GM19397 (cell line): ENCODE results near the gene LDLRAD4.

Experiments
- ATAC-seq: cut with Tn5 transposase; IDR thresholded peaks from one replicate; pipeline ENCODE4 v1.9.1; 2021; ENCODE audit warnings: mild to moderate bottlenecking, moderate library complexity; ENCODE audit not compliant: unreplicated experiment

Gene LDLRAD4

GRCh38 chr18:13522861-13523660, 304.5 kb downstream of the LDLRAD4 start:
- no peak for ATAC-seq

DNA sequence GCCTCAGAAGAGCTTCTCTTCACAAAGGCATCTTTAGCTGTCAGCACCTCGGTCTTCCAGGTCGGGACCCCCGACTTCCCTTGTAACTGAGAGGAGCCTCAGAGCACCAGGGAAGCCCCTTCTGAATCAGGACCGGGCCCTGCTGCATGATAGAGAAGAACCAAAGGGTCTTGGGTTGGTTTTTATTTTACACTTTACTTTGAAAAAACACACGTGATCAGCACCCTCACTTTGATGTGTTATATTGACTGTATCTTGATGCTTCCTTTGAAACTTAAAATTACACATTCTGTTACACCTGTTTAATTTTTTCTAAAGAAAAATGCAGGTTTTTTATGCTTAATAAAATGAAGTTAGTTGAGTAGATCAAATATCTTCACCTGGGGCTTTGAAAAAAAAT, 305.5 kb downstream of the LDLRAD4 start:
- no peak for ATAC-seq

- no peak for ATAC-seq
These were observed 306.3 kb downstream of the LDLRAD4 start for GRCh38 chr18:13524811-13525210.

DNA sequence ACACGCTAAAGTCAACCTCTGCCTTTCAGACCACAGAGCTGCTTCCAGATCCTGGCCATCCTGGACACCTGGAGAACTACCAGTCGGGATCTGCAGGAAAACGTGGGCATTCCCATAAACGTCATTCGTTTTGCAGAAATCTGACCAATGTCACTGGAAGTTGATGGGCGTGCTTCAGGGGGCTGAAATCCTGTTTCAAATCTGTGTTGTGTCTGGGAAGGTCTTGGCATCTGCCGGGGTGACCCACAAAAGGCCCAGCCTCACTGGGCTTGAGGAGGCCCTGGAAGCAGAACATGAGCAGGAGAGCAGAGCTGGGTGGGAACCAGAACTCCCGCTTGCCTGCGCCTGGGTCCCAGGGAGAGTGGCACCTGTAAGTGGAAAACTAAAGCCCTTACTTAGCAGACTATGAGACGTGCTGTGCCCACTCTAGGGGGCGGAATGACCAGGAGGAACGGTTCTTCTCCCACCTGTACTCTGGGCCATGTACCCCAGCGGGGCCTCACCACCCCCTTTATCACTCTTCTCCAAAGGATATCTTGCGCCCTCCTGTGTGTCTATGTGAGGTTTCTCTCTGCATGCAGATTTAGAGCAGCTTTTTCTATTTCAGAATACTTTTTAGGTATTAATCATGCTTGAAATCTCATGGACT, 306.9 kb downstream of the LDLRAD4 start:
- ATAC-seq: no peak

- no peak for ATAC-seq
These were observed 308.0 kb downstream of the LDLRAD4 start for GRCh38 chr18:13526519-13526918.

DNA sequence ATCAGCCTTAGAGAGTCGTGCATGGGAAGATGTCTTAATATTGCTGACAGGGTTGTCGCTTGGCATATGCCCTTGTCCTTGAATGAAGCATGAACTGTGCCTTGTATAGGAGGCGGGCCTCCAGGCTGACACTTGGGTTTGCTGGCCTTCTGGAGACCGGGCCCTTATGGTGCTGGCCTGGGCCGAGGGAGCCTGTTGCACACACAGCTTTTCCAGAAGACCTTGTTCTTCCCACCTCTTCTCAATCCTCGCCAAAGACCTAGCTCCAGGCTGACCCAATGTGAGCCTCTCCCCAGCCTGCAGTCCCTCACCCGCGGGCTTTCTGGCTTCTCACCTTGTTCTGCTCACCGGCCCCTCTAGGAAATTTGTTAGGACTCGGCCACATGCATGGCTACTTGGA, 308.7 kb downstream of the LDLRAD4 start:
- no peak for ATAC-seq

DNA sequence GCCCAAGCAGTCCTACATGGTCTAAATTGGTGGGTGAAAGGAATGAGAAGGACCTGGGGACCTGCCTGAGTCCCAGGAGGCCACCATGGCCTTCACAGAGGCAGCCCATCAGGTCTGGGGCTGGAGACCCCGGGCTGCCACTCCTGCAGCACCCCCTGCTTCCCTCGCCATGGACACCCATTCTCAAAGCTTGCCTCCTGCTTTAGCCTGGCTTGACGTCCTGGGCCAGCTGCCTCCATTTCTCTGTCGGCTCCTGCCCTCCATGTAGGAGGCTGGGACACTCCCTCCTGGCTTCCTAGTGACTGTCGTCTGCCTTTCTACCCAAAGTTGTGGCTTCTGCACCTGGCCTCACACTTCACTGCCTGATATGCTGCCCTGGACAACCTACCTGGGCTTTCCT, 309.2 kb downstream of the LDLRAD4 start:
- no peak for ATAC-seq

- no peak for ATAC-seq
These were observed 310.3 kb downstream of the LDLRAD4 start for GRCh38 chr18:13528739-13529392.

DNA sequence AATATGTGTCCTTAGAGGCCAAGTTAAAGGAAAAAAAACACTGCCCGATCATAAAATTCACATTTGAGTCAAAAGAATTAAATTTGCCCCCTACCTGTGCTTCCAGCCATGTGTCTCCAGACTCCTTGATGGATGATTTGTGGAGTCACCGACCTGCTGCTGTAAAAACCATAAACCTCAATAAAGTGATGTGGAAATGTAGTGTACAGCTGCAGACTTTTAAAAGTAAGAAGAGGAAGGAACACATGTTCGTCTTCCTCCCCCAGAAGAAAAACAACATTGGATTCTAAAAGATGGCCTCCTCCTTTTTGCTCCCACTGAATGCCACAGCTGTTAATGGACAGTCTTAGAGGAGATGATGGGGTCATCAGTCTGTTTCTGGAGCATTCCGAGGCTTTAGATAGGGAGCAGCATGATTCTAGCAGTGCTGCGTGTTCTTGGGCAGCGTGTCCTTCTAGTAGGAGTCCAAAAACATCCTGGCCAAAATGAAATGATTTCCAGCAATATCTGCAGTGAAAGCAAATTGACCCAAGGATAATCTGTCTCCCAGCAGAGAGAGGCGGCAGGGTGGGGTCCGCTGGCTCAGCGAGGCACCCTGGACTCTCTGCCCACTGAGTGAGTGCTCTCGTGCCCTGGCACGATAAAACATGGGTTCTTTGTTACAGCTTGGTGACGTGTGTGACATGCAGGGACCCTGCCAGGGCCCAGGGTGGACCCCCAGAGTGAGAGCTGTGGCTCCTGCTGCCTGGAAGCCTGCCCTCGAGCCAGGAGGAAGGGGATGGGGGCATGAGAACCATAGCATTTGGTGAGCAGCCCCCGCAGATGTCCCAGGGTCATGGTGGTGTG, 311.7 kb downstream of the LDLRAD4 start:
- no peak for ATAC-seq

GRCh38 chr18:13530879-13531387, 312.4 kb downstream of the LDLRAD4 start:
- no peak for ATAC-seq

- ATAC-seq: no peak
These were observed 313.2 kb downstream of the LDLRAD4 start for GRCh38 chr18:13531681-13532325.

DNA sequence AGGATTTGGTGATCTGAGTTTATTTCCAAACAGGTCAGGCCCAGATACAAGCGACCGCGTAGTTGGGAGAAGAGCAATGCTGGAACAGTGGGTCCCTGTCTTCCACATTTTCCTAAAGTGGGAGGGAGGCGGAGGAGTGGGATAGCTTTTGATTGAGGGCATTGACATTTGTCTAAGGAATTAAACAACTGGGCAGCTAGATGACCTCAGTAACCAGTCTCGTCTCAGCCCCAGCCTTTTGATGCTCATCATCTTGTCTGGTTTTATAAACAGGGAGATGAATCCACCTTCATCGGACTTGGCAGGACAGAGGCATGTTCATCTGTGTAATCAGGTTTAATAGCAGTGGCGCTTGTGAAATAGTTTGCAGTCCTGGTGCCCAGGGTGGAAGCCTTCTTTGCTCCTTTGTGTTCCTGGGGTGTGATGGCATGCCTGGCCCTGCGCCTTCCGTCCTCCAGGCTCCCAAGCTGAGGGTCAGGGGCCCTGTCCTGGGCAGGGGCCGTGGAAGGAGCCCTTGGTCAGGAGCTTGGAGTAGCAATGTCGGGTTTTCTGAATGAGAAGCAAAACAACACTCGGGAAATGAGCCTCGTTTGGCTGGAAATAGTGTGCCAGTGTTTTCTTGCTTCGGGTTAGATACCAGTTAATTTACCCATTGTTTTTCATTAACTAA, 314.0 kb downstream of the LDLRAD4 start:
- no peak for ATAC-seq

- no peak for ATAC-seq
These were observed 316.1 kb downstream of the LDLRAD4 start for GRCh38 chr18:13534631-13535030.

DNA sequence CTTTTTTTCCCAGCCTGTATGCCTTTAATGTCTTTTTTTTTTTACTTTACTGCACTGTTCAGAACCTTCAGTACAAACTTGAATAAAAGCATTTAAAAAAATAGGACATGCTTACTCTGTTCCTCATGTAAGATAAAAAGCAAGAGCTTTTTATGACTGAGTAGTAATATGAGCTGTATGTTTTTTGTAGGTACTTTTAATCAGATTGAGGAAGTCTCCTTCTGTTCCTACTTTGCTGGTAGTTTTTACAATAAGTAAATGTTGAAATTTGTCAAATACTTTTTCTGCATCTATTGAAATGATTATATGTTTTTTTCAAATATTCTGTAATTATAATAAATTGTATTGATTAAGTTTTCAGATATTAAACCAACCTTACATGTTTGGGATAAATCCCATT, 318.0 kb downstream of the LDLRAD4 start:
- ATAC-seq: no peak

GRCh38 chr18:13537022-13537780, 318.6 kb downstream of the LDLRAD4 start:
- ATAC-seq: no peak

- no peak for ATAC-seq
These were observed 320.1 kb downstream of the LDLRAD4 start for GRCh38 chr18:13538630-13539029.

DNA sequence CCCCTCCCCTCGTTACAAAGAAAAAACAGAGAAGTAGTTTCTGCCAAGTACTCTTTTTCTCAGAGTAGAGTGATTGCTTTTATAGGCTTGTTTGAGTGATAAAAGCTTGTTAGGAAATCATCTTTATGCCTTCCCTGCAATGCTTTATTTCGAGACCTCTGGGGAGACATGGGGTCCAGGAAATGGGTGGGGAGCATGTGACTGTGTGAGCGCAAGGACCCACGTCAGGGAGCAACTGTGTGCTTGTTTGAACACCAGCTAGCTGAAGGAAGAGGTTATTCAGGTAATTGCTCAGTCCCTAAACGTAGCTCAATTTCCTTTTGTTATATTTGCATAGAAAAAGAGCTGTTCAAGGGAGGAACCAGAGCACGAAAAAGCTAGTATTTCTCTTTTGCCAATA, 320.5 kb downstream of the LDLRAD4 start:
- ATAC-seq: no peak

DNA sequence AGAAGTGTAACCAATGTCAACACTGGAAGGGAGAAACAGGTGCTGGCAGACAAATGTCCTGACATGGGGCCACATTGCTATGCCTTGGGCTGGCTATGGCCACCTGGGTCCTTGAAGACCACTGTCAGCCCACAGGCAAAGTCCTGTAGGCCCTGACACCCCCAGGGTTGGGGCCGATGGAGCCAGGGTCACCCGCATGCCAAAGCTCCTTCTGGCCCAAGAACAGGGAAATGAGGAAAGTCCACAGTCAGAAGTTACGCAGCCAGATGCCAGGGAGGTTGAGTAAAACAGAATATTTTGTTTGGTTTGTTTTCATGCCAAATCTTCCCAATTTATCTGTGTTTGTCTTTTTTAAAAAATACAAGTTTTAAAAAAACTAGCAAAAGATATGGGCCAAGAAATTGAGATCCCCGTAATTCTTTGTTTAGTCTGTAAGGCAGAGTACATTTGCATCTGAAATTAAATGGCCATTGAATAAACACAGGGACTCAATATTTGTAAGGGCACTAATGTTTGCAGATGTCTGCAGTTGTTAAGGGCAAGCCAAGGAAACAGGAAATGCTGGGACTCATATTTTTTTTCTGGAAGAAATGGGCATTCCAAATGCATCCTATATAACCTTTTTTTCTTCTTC, 321.4 kb downstream of the LDLRAD4 start:
- no peak for ATAC-seq
